Astrocyte (in vitro differentiated cells and primary cell): ENCODE measurements around the gene PPM1A. TPM values are rescaled to one million over a fixed set of nuclear protein-coding genes. Genes with fewer than 3 reads are reported as not detected.

Experiments
- DNase-seq: peaks from one replicate; pipeline ENCODE4 v3.0.0-alpha.2; 2010; ENCODE audit warnings: low read depth
- FAIRE-seq: peaks from 2 replicates; lab custom pipeline; 2011; peaks lifted over from hg19 to GRCh38; lab: Jason Lieb, UNC
- H2AFZ ChIP-seq: 2 replicates; pipeline ENCODE4 v1.6.0; 2012; ENCODE audit warnings: low read depth, low read length, inconsistent platforms
- H3K27ac ChIP-seq: 2 replicates; pipeline ENCODE4 v1.5.1; 2011; ENCODE audit warnings: low read depth, low read length, inconsistent platforms
- H3K27me3 ChIP-seq: 2 replicates; pipeline ENCODE4 v1.6.0; 2011; ENCODE audit warnings: low read length, inconsistent platforms; ENCODE audit not compliant: insufficient read depth
- H3K36me3 ChIP-seq: 2 replicates; pipeline ENCODE4 v1.5.1; 2011; ENCODE audit warnings: low read length, inconsistent platforms; ENCODE audit not compliant: insufficient read depth
- H3K4me1 ChIP-seq: 2 replicates; pipeline ENCODE4 v1.5.1; 2011; ENCODE audit warnings: low read length, inconsistent platforms; ENCODE audit not compliant: insufficient read depth
- H3K4me2 ChIP-seq: 2 replicates; pipeline ENCODE4 v1.6.0; 2012; ENCODE audit warnings: low read length, inconsistent platforms
- H3K4me3 ChIP-seq: 2 replicates; pipeline ENCODE4 v1.5.1; 2011; ENCODE audit warnings: low read depth, mild to moderate bottlenecking, low read length, inconsistent platforms; ENCODE audit not compliant: insufficient read depth
- H3K79me2 ChIP-seq: 2 replicates; pipeline ENCODE4 v1.6.0; 2012; ENCODE audit warnings: mild to moderate bottlenecking, low read length, inconsistent platforms; ENCODE audit not compliant: insufficient read depth
- H3K9ac ChIP-seq: 2 replicates; pipeline ENCODE4 v1.6.0; 2012; ENCODE audit warnings: mild to moderate bottlenecking, low read length, inconsistent platforms
- H3K9me3 ChIP-seq: 2 replicates; pipeline ENCODE4 v1.5.1; 2012; ENCODE audit warnings: low read depth, mild to moderate bottlenecking, low read length, inconsistent platforms; ENCODE audit not compliant: insufficient read depth
- H4K20me1 ChIP-seq: 2 replicates; pipeline ENCODE4 v1.6.0; 2012; ENCODE audit warnings: low read length, inconsistent platforms; ENCODE audit not compliant: insufficient read depth
- H3K27ac Mint-ChIP-seq: one replicate; pipeline ENCODE4 v1.8.0; 2021; ENCODE audit warnings: mild to moderate bottlenecking, mixed read lengths; ENCODE audit not compliant: unreplicated experiment
- H3K27me3 Mint-ChIP-seq: one replicate; pipeline ENCODE4 v1.8.0; 2021; ENCODE audit warnings: low read depth, mixed read lengths; ENCODE audit not compliant: unreplicated experiment
- H3K36me3 Mint-ChIP-seq: one replicate; pipeline ENCODE4 v1.8.0; 2021; ENCODE audit warnings: low read depth, mixed read lengths; ENCODE audit not compliant: unreplicated experiment
- H3K4me1 Mint-ChIP-seq: one replicate; pipeline ENCODE4 v1.8.0; 2021; ENCODE audit warnings: low read depth, mixed read lengths; ENCODE audit not compliant: unreplicated experiment
- H3K4me3 Mint-ChIP-seq: one replicate; pipeline ENCODE4 v1.8.0; 2021; ENCODE audit warnings: mild to moderate bottlenecking, moderate library complexity, mixed read lengths; ENCODE audit not compliant: unreplicated experiment
- H3K9me3 Mint-ChIP-seq: one replicate; pipeline ENCODE4 v1.8.0; 2021; ENCODE audit warnings: mild to moderate bottlenecking, mixed read lengths; ENCODE audit not compliant: unreplicated experiment
- CTCF ChIP-seq: IDR thresholded peaks from 2 replicates; pipeline ENCODE4 v1.5.1; 2011; ENCODE audit warnings: low read depth, mild to moderate bottlenecking, inconsistent platforms, low read length, moderate library complexity; ENCODE audit not compliant: insufficient read depth
- EZH2 ChIP-seq: IDR thresholded peaks from 2 replicates; pipeline ENCODE4 v1.6.1; 2012; ENCODE audit warnings: mild to moderate bottlenecking, low read length, inconsistent platforms; ENCODE audit not compliant: insufficient read depth
- total RNA-seq: library from RNA; stranded (reverse); gene quantifications from 2 replicates; pipeline ENCODE4 v1.2.1, GENCODE V29; 2021

Gene PPM1A
- total RNA-seq, 1 donor from 2014 or later: 50.3 TPM

- Mint-ChIP-seq H3K4me3 (no peak overlapping the region), H3K4me1 (peaks cover 21% of the 10 kb centered on the region), H3K36me3 (no peaks in the 10 kb centered on the region), H3K27ac (no peak overlapping the region), H3K9me3 (no peaks in the 10 kb centered on the region), H3K27me3 (no peaks in the 10 kb centered on the region)
- Histone ChIP-seq H3K4me1 (no peaks in the 10 kb centered on the region), H3K4me3 (no peak overlapping the region), H3K9ac (no peak overlapping the region), H3K27me3 (no peaks in the 10 kb centered on the region), H2AFZ (no peak overlapping the region), H3K79me2 (peaks cover 95% of the 10 kb centered on the region), H4K20me1 (peaks cover 82% of the 10 kb centered on the region), H3K9me3 (no peaks in the 10 kb centered on the region), H3K36me3 (no peaks in the 10 kb centered on the region), H3K27ac (no peak overlapping the region), H3K4me2 (no peak overlapping the region)
- FAIRE-seq: no peak
- no peak for TF ChIP-seq EZH2
- peak; percentile 9 for DNase-seq
Measured at GRCh38 chr14:60276347-60276746, 27.3 kb downstream of the PPM1A start.

GRCh38 chr14:60277605-60278190 lies 28.7 kb downstream of the PPM1A start:
- Histone ChIP-seq H3K4me2 (no peak overlapping the region), H3K36me3 (peaks cover under 1% of the 10 kb centered on the region), H4K20me1 (peaks cover 77% of the 10 kb centered on the region), H3K27me3 (no peaks in the 10 kb centered on the region), H3K4me1 (no peaks in the 10 kb centered on the region), H3K4me3 (no peak overlapping the region), H3K9me3 (no peaks in the 10 kb centered on the region), H3K9ac (no peak overlapping the region), H2AFZ (no peak overlapping the region), H3K27ac (no peak overlapping the region), H3K79me2 (peaks cover 93% of the 10 kb centered on the region)
- FAIRE-seq: no peak
- TF ChIP-seq CTCF (no peak), EZH2 (no peak)
- no peaks in the 10 kb centered on the region for H3K9me3 Mint-ChIP-seq
- DNase-seq: no peak
- no peak overlapping the region for H3K27ac Mint-ChIP-seq
- no peak overlapping the region for H3K4me3 Mint-ChIP-seq
- H3K27me3 Mint-ChIP-seq: no peaks in the 10 kb centered on the region
- H3K36me3 Mint-ChIP-seq: peaks cover 4% of the 10 kb centered on the region
- H3K4me1 Mint-ChIP-seq: peaks cover 19% of the 10 kb centered on the region

GRCh38 chr14:60278350-60278749 lies 29.3 kb downstream of the PPM1A start:
- TF ChIP-seq EZH2: no peak
- TF ChIP-seq CTCF: no peak
- no peak overlapping the region for H3K4me2 ChIP-seq
- Mint-ChIP-seq H3K27ac (no peak overlapping the region), H3K4me3 (no peak overlapping the region), H3K4me1 (peaks cover 14% of the 10 kb centered on the region), H3K9me3 (no peaks in the 10 kb centered on the region), H3K36me3 (peaks cover 4% of the 10 kb centered on the region), H3K27me3 (no peaks in the 10 kb centered on the region)
- H3K4me3 ChIP-seq: no peak overlapping the region
- no peak overlapping the region for H2AFZ ChIP-seq
- H3K4me1 ChIP-seq: no peaks in the 10 kb centered on the region
- no peaks in the 10 kb centered on the region for H3K9me3 ChIP-seq
- FAIRE-seq (no peak), DNase-seq (no peak)
- H3K79me2 ChIP-seq: peaks cover 91% of the 10 kb centered on the region
- H3K36me3 ChIP-seq: peaks cover 6% of the 10 kb centered on the region
- H3K27ac ChIP-seq: no peak overlapping the region
- no peaks in the 10 kb centered on the region for H3K27me3 ChIP-seq
- peaks cover 72% of the 10 kb centered on the region for H4K20me1 ChIP-seq
- H3K9ac ChIP-seq: no peak overlapping the region
